SU-DHL-6 (cell line): ENCODE data around the gene KLK1.

Experiments
- EZH2phosphoT487 ChIP-seq: fragments of 200-600 bp; sonication (generic), shearing (Covaris generic); conservative IDR thresholded peaks from 2 replicates; pipeline ENCODE4 v1.6.1; 2018; ENCODE audit warnings: mild to moderate bottlenecking, antibody characterized with exemption, low read length, moderate library complexity, mixed read lengths
- TF ChIP-seq, protein P1 (sequence below): fragments of 200-600 bp; sonication (generic); IDR thresholded peaks from one replicate; pipeline ENCODE4 v1.5.1; 2017; ENCODE audit warnings: antibody characterized with exemption, mild to moderate bottlenecking, low read length, moderate library complexity; ENCODE audit not compliant: insufficient read depth, poor library complexity, severe bottlenecking

DNA sequence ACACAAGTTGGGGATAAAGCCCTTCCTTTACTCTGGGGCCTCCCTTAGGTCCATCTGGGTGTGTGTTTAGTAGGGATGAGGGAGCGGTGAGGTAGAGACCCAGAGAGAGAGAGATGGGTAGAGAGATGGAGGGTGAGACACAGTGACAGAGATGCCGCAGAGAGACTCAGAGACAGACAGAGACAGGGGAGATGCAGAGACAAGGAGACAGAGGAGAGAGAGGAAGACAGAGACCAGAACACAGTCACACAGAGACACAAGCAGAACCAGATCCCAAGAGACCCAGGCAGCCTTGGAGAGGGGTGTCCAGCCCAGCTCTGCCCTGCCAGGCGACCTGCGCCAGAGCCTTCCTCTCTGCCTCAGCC, 2.4 kb downstream of the KLK1 start:
- TF ChIP-seq, protein P1, sequence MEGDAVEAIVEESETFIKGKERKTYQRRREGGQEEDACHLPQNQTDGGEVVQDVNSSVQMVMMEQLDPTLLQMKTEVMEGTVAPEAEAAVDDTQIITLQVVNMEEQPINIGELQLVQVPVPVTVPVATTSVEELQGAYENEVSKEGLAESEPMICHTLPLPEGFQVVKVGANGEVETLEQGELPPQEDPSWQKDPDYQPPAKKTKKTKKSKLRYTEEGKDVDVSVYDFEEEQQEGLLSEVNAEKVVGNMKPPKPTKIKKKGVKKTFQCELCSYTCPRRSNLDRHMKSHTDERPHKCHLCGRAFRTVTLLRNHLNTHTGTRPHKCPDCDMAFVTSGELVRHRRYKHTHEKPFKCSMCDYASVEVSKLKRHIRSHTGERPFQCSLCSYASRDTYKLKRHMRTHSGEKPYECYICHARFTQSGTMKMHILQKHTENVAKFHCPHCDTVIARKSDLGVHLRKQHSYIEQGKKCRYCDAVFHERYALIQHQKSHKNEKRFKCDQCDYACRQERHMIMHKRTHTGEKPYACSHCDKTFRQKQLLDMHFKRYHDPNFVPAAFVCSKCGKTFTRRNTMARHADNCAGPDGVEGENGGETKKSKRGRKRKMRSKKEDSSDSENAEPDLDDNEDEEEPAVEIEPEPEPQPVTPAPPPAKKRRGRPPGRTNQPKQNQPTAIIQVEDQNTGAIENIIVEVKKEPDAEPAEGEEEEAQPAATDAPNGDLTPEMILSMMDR = no peak
- TF ChIP-seq EZH2phosphoT487 = no peak
